Epithelial cell of umbilical artery (primary cell): ENCODE data around the gene F5. TPM values are rescaled to one million over a fixed set of nuclear protein-coding genes. Genes with fewer than 3 reads are reported as not detected.

Experiments
- total RNA-seq: library from RNA; depleted of rRNA; stranded (reverse); fragments of >200 nt; gene quantifications from 2 replicates; pipeline ENCODE4 v1.2.3, GENCODE V29; 2014

The F5 gene
- not detected in 2 replicates for total RNA-seq

DNA sequence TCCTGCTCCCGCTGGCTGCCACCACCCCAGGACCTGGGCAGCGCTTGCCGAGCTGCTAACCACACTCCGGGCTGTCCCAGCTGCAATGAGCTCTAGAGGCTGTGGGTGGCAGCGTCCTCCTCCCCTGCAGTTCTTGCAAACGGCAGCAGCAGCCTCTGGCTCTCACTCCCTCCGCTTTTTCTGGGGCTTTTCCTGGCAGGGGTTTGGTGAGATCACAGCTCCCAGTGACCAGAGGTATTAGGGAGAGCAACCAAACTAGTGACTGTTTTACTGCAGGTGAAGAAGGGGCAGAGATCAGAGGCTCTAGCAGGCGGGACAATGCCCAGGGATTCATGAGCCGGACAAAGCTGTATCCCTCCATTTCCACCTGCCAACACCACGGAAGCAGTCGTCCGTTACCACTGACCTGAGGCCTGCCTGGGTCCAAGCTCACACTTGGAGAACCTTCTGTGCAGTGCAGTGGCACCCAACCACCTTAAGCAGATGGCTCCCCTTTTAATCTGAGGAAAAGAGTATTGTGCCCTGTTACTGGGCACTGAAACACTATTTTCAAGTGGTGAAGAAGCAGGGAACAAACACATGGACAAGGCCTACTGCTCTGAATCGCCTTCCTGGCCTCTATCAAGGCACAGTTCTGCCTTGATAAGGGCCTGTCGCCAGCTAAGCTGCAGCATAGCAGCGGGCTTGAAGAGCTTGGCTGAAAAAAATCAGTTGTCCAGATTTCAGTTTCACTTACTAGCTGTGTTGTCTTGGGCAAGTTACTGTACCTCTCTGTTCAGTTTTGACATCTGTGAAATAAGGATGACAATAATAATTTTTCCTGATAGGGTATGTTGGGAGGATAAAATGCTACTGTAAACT, at the start of gene F5:
F5 (minus strand) TSS at position 87 of the 861 bp plus-strand sequence. CDS start 95 bp downstream, outside the sequence.

DNA sequence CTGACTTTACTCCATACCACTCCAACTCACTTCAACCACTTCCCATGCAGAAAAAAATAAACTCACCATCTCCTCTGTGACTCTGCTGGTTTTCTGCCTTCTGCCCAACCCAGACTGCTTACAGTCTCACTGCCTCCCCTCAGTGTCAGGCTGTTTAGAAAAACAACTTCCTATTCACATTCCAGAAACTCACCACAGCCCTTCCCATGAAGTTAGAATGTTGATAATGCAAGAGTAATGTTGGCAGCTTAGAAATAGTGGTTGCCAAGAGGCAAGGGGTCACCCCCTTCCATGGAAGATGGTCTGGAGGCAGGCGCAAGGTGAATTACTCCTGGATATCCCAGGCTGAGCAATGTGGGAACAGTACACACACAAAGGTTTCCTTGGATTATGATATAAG, 43.7 kb upstream of the F5 start, which contains the start of gene SELP:
SELP (minus strand) TSS at position 119 of the 400 bp plus-strand sequence; CDS start at position 69, 50 bp downstream.

DNA sequence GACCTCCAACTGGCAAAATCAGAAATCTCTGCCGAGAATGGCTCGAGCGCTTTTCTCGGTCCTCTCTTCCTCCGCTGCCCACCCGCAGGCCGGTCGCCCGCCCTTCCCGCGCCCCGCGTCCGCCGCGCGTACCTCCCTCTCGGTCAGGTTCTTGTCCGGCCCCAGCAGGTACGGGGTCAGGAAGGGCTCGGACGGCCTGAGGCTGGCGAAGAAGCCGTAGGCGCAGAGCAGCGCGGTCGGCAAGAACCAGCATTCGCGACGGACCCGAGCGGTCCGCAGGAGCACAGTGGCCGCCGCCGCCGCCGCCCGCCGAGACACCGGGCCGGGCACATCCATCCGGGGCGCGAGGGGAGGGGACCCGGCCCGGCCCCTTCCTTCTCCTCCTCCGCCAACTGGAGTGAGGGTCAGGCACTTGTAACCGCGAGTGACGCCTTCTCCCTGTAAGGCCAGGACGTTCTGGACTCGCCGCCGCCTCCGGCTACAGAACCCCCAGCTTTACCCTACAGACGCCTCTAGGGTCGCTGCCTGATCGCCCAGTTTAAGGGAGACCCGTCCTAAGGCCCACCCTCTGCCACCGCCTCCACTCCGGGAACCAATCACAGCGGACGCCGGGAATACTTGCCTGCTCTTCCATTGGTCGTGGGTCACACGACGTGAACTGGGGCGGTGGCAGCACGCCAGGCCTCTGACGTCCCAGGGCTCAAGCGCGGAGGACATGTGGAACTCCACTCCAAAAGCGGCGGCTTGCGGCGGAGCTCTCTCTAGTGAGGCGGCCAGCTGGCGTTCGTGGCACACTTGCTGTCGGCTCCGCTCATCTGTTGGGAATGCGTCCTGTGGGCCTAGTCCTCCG, 100.6 kb downstream of the F5 start, which contains the start of gene SLC19A2:
SLC19A2 (minus strand) TSS at position 514 of the 850 bp plus-strand sequence; CDS start at position 336, 178 bp downstream.

Other genes starting within 250 kb of the F5 start
- 28.9 and 59.7 TPM in 2 replicates for gene NME7, start 218.7 kb downstream of the F5 start, total RNA-seq
- gene BLZF1, start 218.3 kb downstream of the F5 start, total RNA-seq = 27.6 and 36.6 TPM in 2 replicates
- gene CCDC181, start 159.0 kb downstream of the F5 start, total RNA-seq = 0.91 and 1.3 TPM in 2 replicates
- gene SLC19A2, start 100.5 kb downstream of the F5 start, total RNA-seq = 11.4 and 12.0 TPM in 2 replicates
- 0.30 and 0.32 TPM in 2 replicates for gene SELP, start 43.6 kb upstream of the F5 start, total RNA-seq
- 0.65 and 1.1 TPM in 2 replicates for gene SELL, start 125.1 kb upstream of the F5 start, total RNA-seq
- gene SELE, start 147.6 kb upstream of the F5 start, total RNA-seq = 2.0 and 3.9 TPM in 2 replicates
- 5.8 and 13.7 TPM in 2 replicates for gene METTL18, start 208.4 kb upstream of the F5 start, total RNA-seq